ENCODE measurements around the gene PHRF1.
"Not testable (repeated sequence)": the region's sequence is repeated elsewhere in the genome, so short reads cannot be mapped to it uniquely, and the experiment has no call there.

The PHRF1 gene

DNA sequence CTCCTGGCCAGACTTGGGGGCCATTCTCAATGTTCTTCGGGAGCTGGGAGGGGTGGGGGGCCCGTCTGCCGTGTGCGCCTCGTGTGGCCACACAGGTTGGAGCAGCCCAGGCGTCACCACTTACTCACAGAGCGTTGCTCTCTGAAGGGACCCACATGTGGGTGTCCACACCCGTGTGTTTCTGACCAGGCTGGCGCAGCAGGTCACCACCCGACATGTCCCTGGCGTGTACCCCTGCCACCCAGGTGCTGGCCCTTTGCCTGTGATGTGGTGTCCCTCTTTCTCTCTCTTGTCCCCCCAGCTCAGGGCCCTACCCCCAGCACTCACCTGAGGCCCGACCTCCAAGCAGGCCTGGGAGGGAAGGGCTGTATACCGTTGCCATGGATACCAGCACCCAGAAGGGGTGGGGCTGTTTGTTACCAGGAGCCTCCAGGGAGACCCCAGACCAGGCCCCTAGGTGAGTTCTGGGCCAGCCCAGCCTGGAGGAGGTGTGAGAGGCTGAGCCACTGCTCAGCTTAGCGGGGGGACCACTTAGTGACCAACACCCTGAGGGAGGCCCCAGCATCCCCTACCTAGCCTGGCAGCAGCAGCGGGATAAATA, 17.1 kb upstream of the PHRF1 start:
- DNase-seq (ENCODE audit: low read depth), result no peak

DNA sequence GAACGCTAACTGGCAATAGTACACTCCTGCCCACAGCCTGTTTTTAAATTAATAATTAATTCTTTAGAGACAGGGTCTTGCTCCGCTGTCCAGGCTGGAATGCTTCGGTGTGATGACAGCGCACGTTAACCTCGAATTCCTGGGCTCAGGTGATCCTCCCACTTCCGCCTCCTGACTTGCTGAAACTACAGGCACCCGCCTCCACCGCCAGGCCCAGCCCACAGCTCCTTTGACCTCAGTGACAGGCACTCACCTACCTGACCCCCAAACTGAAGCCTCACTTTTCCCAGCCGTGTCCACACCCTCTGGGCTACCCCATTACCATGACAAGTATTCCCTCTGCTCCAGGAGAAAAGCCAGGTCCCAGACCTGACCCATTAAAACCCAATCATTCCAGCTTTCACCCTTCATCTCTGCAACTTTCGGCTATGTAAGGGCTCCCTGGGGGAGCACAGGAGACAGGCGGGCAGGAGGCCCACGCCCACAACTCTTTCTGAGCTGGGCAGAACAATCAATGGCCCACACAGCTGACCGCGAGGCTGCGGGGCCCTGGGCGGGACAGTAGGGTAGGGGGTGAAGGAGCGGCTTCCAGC, 16.5 kb upstream of the PHRF1 start:
- no peak for DNase-seq (ENCODE audit: low read depth)

- DNase-seq (ENCODE audit: low read depth), result peak; percentile 95
Observed at GRCh38 chr11:560305-561147, 15.7 kb upstream of the PHRF1 start, which contains the start of the genes LMNTD2 and RASSF7. Gene LMNTD2 (minus strand): TSS chr11:560738. CDS start chr11:560716, 22 bp downstream. Gene RASSF7 (plus strand): TSS chr11:560970. CDS start chr11:561769, 799 bp downstream.

GRCh38 chr11:561148-562003, 14.9 kb upstream of the PHRF1 start:
- DNase-seq (ENCODE audit: low read depth), result no peak

DNA sequence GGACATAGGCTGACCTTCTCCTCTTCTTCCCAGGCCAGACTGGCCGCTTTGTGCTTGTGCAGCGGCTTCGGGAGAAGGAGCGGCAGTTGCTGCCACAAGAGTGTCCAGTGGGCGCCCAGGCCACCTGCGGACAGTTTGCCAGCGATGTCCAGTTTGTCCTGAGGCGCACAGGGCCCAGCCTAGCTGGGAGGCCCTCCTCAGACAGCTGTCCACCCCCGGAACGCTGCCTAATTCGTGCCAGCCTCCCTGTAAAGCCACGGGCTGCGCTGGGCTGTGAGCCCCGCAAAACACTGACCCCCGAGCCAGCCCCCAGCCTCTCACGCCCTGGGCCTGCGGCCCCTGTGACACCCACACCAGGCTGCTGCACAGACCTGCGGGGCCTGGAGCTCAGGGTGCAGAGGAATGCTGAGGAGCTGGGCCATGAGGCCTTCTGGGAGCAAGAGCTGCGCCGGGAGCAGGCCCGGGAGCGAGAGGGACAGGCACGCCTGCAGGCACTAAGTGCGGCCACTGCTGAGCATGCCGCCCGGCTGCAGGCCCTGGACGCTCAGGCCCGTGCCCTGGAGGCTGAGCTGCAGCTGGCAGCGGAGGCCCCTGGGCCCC, 14.1 kb upstream of the PHRF1 start:
- no peak for DNase-seq (ENCODE audit: low read depth)

DNA sequence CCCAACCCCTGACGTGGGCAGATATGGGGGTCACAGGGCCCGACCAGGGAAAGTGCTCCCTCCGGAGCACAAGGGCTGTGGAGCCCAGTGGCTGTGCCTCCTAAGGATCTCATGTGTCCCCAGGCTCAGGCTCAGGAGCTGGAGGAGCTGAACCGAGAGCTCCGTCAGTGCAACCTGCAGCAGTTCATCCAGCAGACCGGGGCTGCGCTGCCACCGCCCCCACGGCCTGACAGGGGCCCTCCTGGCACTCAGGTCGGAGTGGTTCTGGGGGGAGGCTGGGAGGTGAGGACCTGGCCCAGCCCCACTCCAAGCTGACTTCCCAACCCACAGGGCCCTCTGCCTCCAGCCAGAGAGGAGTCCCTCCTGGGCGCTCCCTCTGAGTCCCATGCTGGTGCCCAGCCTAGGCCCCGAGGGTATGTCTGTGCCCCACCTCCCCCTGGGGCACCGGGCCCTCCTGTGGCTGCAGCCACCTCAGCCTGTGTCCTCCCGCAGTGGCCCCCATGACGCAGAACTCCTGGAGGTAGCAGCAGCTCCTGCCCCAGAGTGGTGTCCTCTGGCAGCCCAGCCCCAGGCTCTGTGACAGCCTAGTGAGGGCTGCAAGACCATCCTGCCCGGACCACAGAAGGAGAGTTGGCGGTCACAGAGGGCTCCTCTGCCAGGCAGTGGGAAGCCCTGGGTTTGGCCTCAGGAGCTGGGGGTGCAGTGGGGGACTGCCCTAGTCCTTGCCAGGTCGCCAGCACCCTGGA, 13.0 kb upstream of the PHRF1 start:
- DNase-seq (ENCODE audit: low read depth), result no peak

GRCh38 chr11:563812-564578, 12.3 kb upstream of the PHRF1 start:
- no peak for DNase-seq (ENCODE audit: low read depth)

DNA sequence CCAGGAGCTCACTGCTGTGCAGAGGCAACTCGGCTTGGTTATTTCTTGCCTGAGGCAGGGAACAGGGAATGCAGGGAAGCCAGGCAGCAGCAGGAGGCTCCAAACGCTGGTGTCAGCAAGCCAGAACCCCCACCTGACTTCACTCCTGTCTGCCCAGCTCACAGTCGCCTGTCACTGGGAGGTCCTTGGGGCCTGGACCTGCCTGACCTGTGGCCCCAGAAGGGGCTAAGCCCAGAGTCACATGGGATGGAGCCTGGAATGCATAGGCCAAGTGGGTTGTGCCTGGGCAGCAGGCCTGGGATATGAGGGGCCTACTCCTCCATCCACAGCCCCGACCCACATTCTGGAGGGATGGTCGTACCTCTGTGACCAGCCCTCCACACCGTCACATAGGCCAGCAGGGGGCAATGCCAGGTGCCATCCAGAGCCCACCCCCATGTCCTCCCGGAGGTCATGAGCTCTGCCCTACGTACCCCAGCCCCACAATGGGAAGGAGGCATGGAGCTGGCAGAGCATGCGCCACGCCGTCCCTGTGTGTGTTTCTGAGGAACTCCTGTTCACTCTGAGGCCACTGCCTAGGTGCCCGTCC, 10.3 kb upstream of the PHRF1 start:
- DNase-seq (ENCODE audit: low read depth), result no peak

- DNase-seq (ENCODE audit: low read depth), result no peak
Observed at GRCh38 chr11:567011-567628, 9.2 kb upstream of the PHRF1 start.

- no peak for DNase-seq (ENCODE audit: low read depth)
Observed at GRCh38 chr11:567629-568292, 8.5 kb upstream of the PHRF1 start.

DNA sequence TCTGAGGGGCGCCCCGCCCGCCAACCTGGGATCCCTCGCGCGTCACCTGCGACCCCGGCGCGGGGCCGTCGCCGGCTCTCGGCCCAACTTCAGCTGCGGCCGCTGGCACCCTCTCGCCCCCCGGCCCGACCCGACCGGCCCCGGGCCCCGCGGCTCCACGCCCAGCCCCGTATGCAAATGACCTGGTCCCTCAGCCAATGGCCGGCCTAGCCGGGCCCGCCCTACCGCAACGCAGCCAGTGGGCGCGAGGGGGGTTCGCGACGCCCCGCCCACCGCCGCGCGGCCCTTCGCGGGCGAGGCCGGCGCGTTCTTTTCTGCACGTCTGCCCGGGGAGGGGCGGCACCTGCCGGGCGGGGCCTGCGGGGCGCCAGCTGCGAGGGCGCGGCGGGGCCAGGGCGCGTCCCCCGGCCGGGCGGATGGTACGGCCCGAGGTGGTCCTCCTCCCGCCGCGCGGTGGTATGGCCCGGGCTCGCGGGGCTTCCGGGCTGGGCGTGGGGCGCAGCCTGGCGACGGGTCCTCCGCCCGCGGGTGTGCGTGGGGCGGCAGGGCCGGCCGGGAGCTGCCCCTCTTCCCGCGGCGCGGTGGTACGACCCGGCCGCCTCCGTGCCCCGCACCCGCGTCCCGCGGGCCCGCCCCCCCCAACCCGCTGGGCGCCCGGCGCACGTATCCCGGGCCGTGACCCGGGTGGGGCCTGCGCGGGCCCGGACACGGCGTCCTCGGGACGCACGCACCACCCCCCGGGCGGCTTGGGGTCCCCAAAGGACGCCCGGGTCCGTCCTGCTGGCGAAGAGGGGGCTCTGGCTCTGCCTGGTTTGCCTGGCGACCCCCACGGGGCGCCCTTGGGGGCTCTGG, 7.7 kb upstream of the PHRF1 start:
- peak; percentile 81 for DNase-seq (ENCODE audit: low read depth)

GRCh38 chr11:569158-569885, 6.9 kb upstream of the PHRF1 start:
- DNase-seq (ENCODE audit: low read depth), result no peak

GRCh38 chr11:571802-572185, 4.5 kb upstream of the PHRF1 start:
- no peak for DNase-seq (ENCODE audit: low read depth)

DNA sequence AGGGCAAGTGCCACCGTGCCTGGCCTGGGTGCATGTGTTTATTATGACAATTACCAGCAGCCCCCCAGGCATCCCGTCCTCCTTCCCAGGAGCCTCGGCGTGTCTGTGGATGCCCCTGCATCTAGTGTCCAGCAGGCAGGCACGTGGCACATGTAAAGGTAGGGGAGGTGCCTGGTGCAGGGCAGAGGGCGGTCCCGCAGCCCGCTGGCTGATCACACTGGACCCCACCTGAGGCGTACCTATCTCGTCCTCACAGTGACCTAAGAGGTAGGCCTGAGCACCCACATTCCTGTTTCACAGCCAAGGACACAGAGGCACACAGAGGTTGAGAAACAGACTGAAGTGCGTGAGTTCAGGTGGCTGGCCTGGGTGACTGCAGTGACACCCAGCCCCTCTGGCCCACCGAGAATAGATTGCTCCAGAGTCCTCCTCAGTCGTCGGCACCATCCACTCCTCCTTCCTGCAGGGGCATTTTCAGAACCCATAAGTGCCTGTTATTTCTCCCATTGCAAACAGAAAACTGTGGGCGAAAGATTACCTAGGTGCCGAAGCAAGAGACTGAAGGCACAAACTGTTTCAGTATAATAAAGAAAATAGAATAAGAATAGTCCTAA, 3.0 kb upstream of the PHRF1 start:
- DNase-seq (ENCODE audit: low read depth), result no peak

DNA sequence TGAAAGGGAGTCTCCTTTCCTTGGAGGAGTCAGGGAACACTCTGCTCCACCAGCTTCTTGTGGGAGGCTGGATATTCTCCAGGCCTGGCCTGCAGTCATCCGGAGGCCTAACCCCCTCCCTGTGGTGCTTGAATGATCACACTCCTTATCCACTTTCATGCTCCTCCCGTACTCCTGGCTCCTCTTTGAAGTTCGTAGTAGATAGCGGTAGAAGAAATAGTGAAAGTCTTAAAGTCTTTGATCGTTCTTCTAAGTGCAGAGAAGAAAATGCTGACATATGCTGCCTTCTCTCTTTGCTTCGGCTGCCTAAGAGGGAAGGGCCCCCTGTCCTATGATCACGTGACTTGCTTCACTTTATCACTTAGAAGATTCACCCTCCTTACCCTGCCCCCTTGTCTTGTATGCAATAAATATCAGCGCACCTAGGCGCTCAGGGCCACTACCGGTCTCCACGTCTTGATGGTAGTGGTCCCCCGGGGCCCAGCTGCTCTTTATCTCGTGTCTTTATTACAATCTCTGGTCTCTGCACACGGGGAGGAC, 2.2 kb upstream of the PHRF1 start:
- DNase-seq (ENCODE audit: low read depth), result not testable (repeated sequence)

DNA sequence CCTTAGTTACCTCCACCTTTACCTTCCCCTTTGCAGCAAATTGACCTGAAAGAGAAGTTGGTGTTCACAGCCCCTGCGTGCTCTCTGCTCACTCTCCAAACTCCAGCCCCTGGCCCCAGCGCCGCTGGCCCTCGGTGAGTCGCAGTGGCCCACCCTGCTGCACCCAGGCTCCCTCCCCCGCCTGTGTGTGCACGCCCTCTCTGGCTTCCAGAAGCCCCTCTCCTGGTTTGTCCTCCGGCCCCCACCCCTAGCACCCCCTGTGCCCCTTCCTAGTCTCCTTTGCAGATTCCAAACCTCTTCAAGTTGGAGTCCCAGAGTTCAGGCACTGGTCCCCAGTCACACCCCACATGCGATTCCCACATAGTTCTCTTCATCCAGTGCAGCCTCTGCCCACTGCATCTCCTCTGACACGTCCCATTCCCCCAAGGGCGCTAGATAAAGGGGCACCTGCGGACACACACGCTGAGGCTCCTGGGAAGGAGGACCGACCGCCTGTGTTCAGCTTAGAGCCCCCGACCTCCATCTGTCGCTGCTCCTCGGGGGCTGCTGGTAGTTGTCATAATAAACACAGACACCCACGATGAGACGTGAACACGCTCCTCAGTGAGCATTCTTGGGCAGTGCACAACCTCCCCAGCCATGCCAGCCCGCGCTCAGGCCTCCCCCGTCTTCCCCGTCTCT, 1.5 kb upstream of the PHRF1 start:
- no peak for DNase-seq (ENCODE audit: low read depth)
